ENCODE results near the gene ALDOA. TPM values are rescaled to one million over a fixed set of nuclear protein-coding genes. Genes with fewer than 3 reads are reported as not detected.

Gene ALDOA
- total RNA-seq, 2 donors from 2014 or later: 306 to 384 TPM

GRCh38 chr16:30025574-30025973 is 40.0 kb upstream of the ALDOA start:
- H3K27ac ChIP-seq: no peak overlapping the region
- peaks cover 14% of the 10 kb centered on the region for H3K4me1 ChIP-seq
- DNase-seq (no peak), ATAC-seq (no peak)
- no peak for TF ChIP-seq POLR2A (IDR thresholded peaks at IDR 0.05)
- TF ChIP-seq CTCF (IDR thresholded peaks at IDR 0.05): no peak
- H3K36me3 ChIP-seq (replicated peaks in 1 of 2; ENCODE audit: insufficient read depth in 1 of 2, low read depth in 2 of 2): no peaks in the 10 kb centered on the region
- no peaks in the 10 kb centered on the region for H3K9me3 ChIP-seq
- WGBS, 2 donors: 0 to 38% methylated on average over 1 to 7 of the region's 7 CpGs
- H3K27me3 ChIP-seq: peaks cover 0 to 16% of the 10 kb centered on the region in 2 donors
- no peak overlapping the region for H3K4me3 ChIP-seq
- intact Hi-C loops (cut with DNase I): loop anchor here (10.0 kb wide), 1 partner anchor 331 kb away; no protein-coding TSS in a partner anchor

GRCh38 chr16:30026449-30026848 is 39.1 kb upstream of the ALDOA start:
- intact Hi-C loops (cut with DNase I): loop anchor here (10.0 kb wide), 1 partner anchor 332 kb away; no protein-coding TSS in a partner anchor
- Histone ChIP-seq H3K4me3 (no peak overlapping the region), H3K27me3 (peaks cover 0 to 22% of the 10 kb centered on the region in 2 donors), H3K9me3 (no peaks in the 10 kb centered on the region), H3K27ac (no peak overlapping the region), H3K36me3 (replicated peaks in 1 of 2; ENCODE audit: insufficient read depth in 1 of 2, low read depth in 2 of 2) (no peaks in the 10 kb centered on the region), H3K4me1 (peaks cover 10% of the 10 kb centered on the region)
- WGBS, 2 donors: 68 to 79% methylated on average over 7 of the region's 18 CpGs
- DNase-seq: no peak
- TF ChIP-seq POLR2A (IDR thresholded peaks at IDR 0.05) (no peak), CTCF (IDR thresholded peaks at IDR 0.05) (no peak)
- no peak for ATAC-seq

GRCh38 chr16:30027588-30028437 is 37.7 kb upstream of the ALDOA start:
- H3K27ac ChIP-seq: no peak overlapping the region
- peaks cover 8% of the 10 kb centered on the region for H3K4me1 ChIP-seq
- no peaks in the 10 kb centered on the region for H3K9me3 ChIP-seq
- no peak overlapping the region for H3K4me3 ChIP-seq
- DNase-seq (no peak), ATAC-seq (no peak)
- 39 to 54% methylated on average over 13 of the region's 13 CpGs for WGBS, 2 donors
- peaks cover 0 to 31% of the 10 kb centered on the region in 2 donors for H3K27me3 ChIP-seq
- intact Hi-C loops (cut with DNase I): loop anchor here (10.0 kb wide), 1 partner anchor 333 kb away; no protein-coding TSS in a partner anchor
- H3K36me3 ChIP-seq (replicated peaks in 1 of 2; ENCODE audit: insufficient read depth in 1 of 2, low read depth in 2 of 2): no peaks in the 10 kb centered on the region
- no peak for TF ChIP-seq CTCF (IDR thresholded peaks at IDR 0.05)
- TF ChIP-seq POLR2A (IDR thresholded peaks at IDR 0.05): no peak

GRCh38 chr16:30028438-30029076 is 37.0 kb upstream of the ALDOA start:
- Histone ChIP-seq H3K4me1 (peaks cover 8% of the 10 kb centered on the region), H3K9me3 (no peaks in the 10 kb centered on the region), H3K27me3 (peaks cover 0 to 31% of the 10 kb centered on the region in 2 donors), H3K36me3 (replicated peaks in 1 of 2; ENCODE audit: insufficient read depth in 1 of 2, low read depth in 2 of 2) (no peaks in the 10 kb centered on the region), H3K4me3 (no peak overlapping the region), H3K27ac (no peak overlapping the region)
- WGBS, 2 donors: 19 to 21% methylated on average over 2 to 18 of the region's 18 CpGs
- no peak for ATAC-seq
- DNase-seq: no peak
- intact Hi-C loops (cut with DNase I): loop anchor here (10.0 kb wide), 1 partner anchor 334 kb away; no protein-coding TSS in a partner anchor
- TF ChIP-seq CTCF (IDR thresholded peaks at IDR 0.05) (no peak), POLR2A (IDR thresholded peaks at IDR 0.05) (no peak)
